ENCODE data around the gene CLDN34.

DNA sequence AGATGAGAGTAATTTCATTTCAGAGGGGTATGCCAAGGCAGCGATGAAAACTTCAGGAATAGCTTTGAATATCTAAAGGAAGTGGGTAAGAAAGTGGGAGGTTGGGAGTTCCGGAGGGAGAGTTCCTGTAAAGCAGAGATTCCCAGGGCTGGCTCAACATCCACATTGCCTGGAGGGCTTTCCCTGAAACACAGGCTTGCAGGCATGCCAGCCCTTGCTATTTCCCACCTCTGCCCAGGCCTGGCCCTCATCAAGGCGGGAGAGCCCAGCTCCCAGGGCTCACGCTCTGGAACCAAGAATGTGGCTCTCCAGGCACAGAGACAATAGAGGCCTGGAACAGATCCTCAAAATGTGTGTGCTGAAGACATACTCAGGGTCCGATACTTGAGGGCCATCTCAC is 43.8 kb upstream of the CLDN34 start:
- TF ChIP-seq POLR2A (IDR thresholded peaks at IDR 0.05; ENCODE audit: low read length) (no peak), GATA1 (IDR thresholded peaks at IDR 0.05; ENCODE audit: low read depth, low read length) (no peak)

Measured in erythroblast (primary cell).